IPS DF 6.9 (cell line): ENCODE measurements around the gene THPO.

Source experiments
- DNase-seq: peaks from one replicate; pipeline ENCODE4 v3.0.0-alpha.2; 2013; ENCODE audit warnings: low read depth, low spot score
- H3K27ac ChIP-seq: one replicate; pipeline ENCODE4 v1.5.1; 2013; ENCODE audit warnings: low read length, control low read depth
- H3K27me3 ChIP-seq: 2 replicates; pipeline ENCODE4 v1.6.1; 2013; ENCODE audit warnings: mild to moderate bottlenecking, low read length; ENCODE audit not compliant: control insufficient read depth, insufficient read depth
- H3K36me3 ChIP-seq: 2 replicates; pipeline ENCODE4 v1.6.1; 2013; ENCODE audit warnings: low read length; ENCODE audit not compliant: control insufficient read depth, insufficient read depth
- H3K4me1 ChIP-seq: 2 replicates; pipeline ENCODE4 v1.6.1; 2013; ENCODE audit warnings: low read length; ENCODE audit not compliant: control insufficient read depth, insufficient read depth
- H3K4me3 ChIP-seq: 2 replicates; pipeline ENCODE4 v1.5.1; 2013; ENCODE audit warnings: mild to moderate bottlenecking, low read length
- H3K9me3 ChIP-seq: 2 replicates; pipeline ENCODE4 v1.6.1; 2013; ENCODE audit warnings: low read length, inconsistent platforms; ENCODE audit not compliant: control insufficient read depth, insufficient read depth
- WGBS: extraction: QIAGEN DNeasy Blood & Tissue Kit; methylation state at CpG from one replicate; pipeline ENCODE4 v1.1.7; 2013; ENCODE audit warnings: mixed read lengths, missing lambda C conversion rate; ENCODE audit not compliant: insufficient read length, insufficient coverage; 5-methylcytosine and 5-hydroxymethylcytosine counted together

THPO gene

GRCh38 chr3:184405075-184406030 lies 27.3 kb upstream of the THPO start:
- WGBS: no CpG with 5 or more reads among the region's 20 CpGs
- Histone ChIP-seq H3K4me3 (no peak overlapping the region), H3K27me3 (no peaks in the 10 kb centered on the region), H3K36me3 (no peaks in the 10 kb centered on the region), H3K27ac (no peak overlapping the region), H3K9me3 (no peaks in the 10 kb centered on the region), H3K4me1 (no peaks in the 10 kb centered on the region)
- DNase-seq: no peak

GRCh38 chr3:184399410-184399809 lies 21.4 kb upstream of the THPO start:
- DNase-seq: no peak
- no CpG with 5 or more reads among the region's 9 CpGs for WGBS
- no peak overlapping the region for H3K27ac ChIP-seq
- H3K9me3 ChIP-seq: no peaks in the 10 kb centered on the region
- H3K27me3 ChIP-seq: no peaks in the 10 kb centered on the region
- H3K4me1 ChIP-seq: peaks cover 1% of the 10 kb centered on the region; the same call in 1 of the 2 replicates
- H3K36me3 ChIP-seq: no peaks in the 10 kb centered on the region
- no peak overlapping the region for H3K4me3 ChIP-seq

GRCh38 chr3:184395320-184395660 lies 17.3 kb upstream of the THPO start:
- H3K4me3 ChIP-seq: no peak overlapping the region
- no peaks in the 10 kb centered on the region for H3K36me3 ChIP-seq
- H3K4me1 ChIP-seq: peaks cover 1% of the 10 kb centered on the region; the same call in 1 of the 2 replicates
- DNase-seq: no peak
- no peak overlapping the region for H3K27ac ChIP-seq
- WGBS: no CpG with 5 or more reads among the region's 5 CpGs
- no peaks in the 10 kb centered on the region for H3K9me3 ChIP-seq
- no peaks in the 10 kb centered on the region for H3K27me3 ChIP-seq

GRCh38 chr3:184391266-184391665 lies 13.3 kb upstream of the THPO start:
- H3K9me3 ChIP-seq: no peaks in the 10 kb centered on the region
- H3K4me3 ChIP-seq: no peak overlapping the region
- H3K27me3 ChIP-seq: no peaks in the 10 kb centered on the region
- H3K27ac ChIP-seq: no peak overlapping the region
- no peaks in the 10 kb centered on the region for H3K4me1 ChIP-seq
- H3K36me3 ChIP-seq: no peaks in the 10 kb centered on the region
- WGBS: no CpG with 5 or more reads among the region's 3 CpGs
- no peak for DNase-seq

- Histone ChIP-seq H3K36me3 (no peaks in the 10 kb centered on the region), H3K27ac (no peak overlapping the region), H3K27me3 (no peaks in the 10 kb centered on the region), H3K9me3 (no peaks in the 10 kb centered on the region), H3K4me3 (no peak overlapping the region), H3K4me1 (no peaks in the 10 kb centered on the region)
- no peak for DNase-seq
- no CpG with 5 or more reads among the region's 5 CpGs for WGBS
Observed at GRCh38 chr3:184389935-184390528, 12.0 kb upstream of the THPO start.

GRCh38 chr3:184389384-184389783 lies 11.4 kb upstream of the THPO start:
- Histone ChIP-seq H3K36me3 (no peaks in the 10 kb centered on the region), H3K4me3 (no peak overlapping the region)
- WGBS: no CpG with 5 or more reads among the region's 5 CpGs

GRCh38 chr3:184388936-184389230 lies 10.9 kb upstream of the THPO start:
- H3K27ac ChIP-seq: no peak overlapping the region
- H3K27me3 ChIP-seq: no peaks in the 10 kb centered on the region
- no peaks in the 10 kb centered on the region for H3K36me3 ChIP-seq
- H3K4me1 ChIP-seq: no peaks in the 10 kb centered on the region
- no peaks in the 10 kb centered on the region for H3K9me3 ChIP-seq
- WGBS: no CpG with 5 or more reads among the region's 8 CpGs
- DNase-seq: no peak
- H3K4me3 ChIP-seq: no peak overlapping the region

More at GRCh38 chr3:184389384-184389783, 11.4 kb upstream of the THPO start:
- H3K4me1 ChIP-seq: no peaks in the 10 kb centered on the region
- no peak for DNase-seq
- no peak overlapping the region for H3K27ac ChIP-seq
- no peaks in the 10 kb centered on the region for H3K27me3 ChIP-seq
- no peaks in the 10 kb centered on the region for H3K9me3 ChIP-seq

GRCh38 chr3:184388164-184388935 lies 10.3 kb upstream of the THPO start:
- Histone ChIP-seq H3K36me3 (no peaks in the 10 kb centered on the region), H3K4me3 (no peak overlapping the region), H3K9me3 (no peaks in the 10 kb centered on the region), H3K27ac (no peak overlapping the region), H3K4me1 (no peaks in the 10 kb centered on the region), H3K27me3 (no peaks in the 10 kb centered on the region)
- WGBS: no CpG with 5 or more reads among the region's 8 CpGs
- no peak for DNase-seq

GRCh38 chr3:184387174-184387714 lies 9.2 kb upstream of the THPO start:
- H3K36me3 ChIP-seq: no peaks in the 10 kb centered on the region
- H3K27me3 ChIP-seq: peaks cover 2% of the 10 kb centered on the region; the same call in 1 of the 2 replicates
- no CpG with 5 or more reads among the region's 12 CpGs for WGBS
- H3K27ac ChIP-seq: no peak overlapping the region
- H3K4me3 ChIP-seq: no peak overlapping the region
- H3K4me1 ChIP-seq: no peaks in the 10 kb centered on the region
- H3K9me3 ChIP-seq: no peaks in the 10 kb centered on the region
- DNase-seq: no peak

GRCh38 chr3:184386047-184386806 lies 8.2 kb upstream of the THPO start:
- DNase-seq: no peak
- H3K36me3 ChIP-seq: no peaks in the 10 kb centered on the region
- H3K4me3 ChIP-seq: no peak overlapping the region
- WGBS: no CpG with 5 or more reads among the region's 37 CpGs
- H3K4me1 ChIP-seq: no peaks in the 10 kb centered on the region; the same call in 1 of the 2 replicates
- no peaks in the 10 kb centered on the region for H3K9me3 ChIP-seq
- H3K27me3 ChIP-seq: peaks cover 12% of the 10 kb centered on the region
- no peak overlapping the region for H3K27ac ChIP-seq
